ENCODE data around the gene NR6A1. TPM values are rescaled to one million over a fixed set of nuclear protein-coding genes. Genes with fewer than 3 reads are reported as not detected.

Gene NR6A1
- total and polyA plus RNA-seq, 2 experiments from 2014 or later, result 44.2 to 139 TPM

- no peak for TF ChIP-seq ZNF462 (CRISPR knock-in tag; IDR thresholded peaks at IDR 0.05)
- no peak for TF ChIP-seq JUNB (IDR thresholded peaks at IDR 0.05; ENCODE audit: unreplicated experiment)
- TF ChIP-seq ETS1 (IDR thresholded peaks at IDR 0.05), result no peak
- no peak for TF ChIP-seq CREB1 (CRISPR knock-in tag; IDR thresholded peaks at IDR 0.05; ENCODE audit: low read depth)
- no peak for TF ChIP-seq EZH2 (IDR thresholded peaks at IDR 0.05; ENCODE audit: low read depth, unreplicated experiment)
- TF ChIP-seq STAT1 (IDR thresholded peaks at IDR 0.05; ENCODE audit: unreplicated experiment), result no peak
- no peak for TF ChIP-seq ZNF114 (CRISPR knock-in tag; IDR thresholded peaks at IDR 0.05)
- TF ChIP-seq NANOG (IDR thresholded peaks at IDR 0.05; ENCODE audit: borderline replicate concordance), result no peak
- TF ChIP-seq EZH2phosphoT487 (IDR thresholded peaks at IDR 0.05; ENCODE audit: unreplicated experiment), result no peak
- no peak for TF ChIP-seq ZNF331 (CRISPR knock-in tag; IDR thresholded peaks at IDR 0.05; ENCODE audit: low read depth)
- TF ChIP-seq REST (IDR thresholded peaks at IDR 0.05; ENCODE audit: unreplicated experiment), result no peak
- no peak for TF ChIP-seq POLR2AphosphoS5 (IDR thresholded peaks at IDR 0.05; ENCODE audit: low read depth)
These were observed 243.3 kb downstream of the NR6A1 start (continued) for GRCh38 chr9:124527781-124528180.
